ENCODE data around the gene DUSP11. TPM values are rescaled to one million over a fixed set of nuclear protein-coding genes. Genes with fewer than 3 reads are reported as not detected.

The DUSP11 gene
- total RNA-seq, 1 donor from 2014 or later, result 20.8 TPM

DNA sequence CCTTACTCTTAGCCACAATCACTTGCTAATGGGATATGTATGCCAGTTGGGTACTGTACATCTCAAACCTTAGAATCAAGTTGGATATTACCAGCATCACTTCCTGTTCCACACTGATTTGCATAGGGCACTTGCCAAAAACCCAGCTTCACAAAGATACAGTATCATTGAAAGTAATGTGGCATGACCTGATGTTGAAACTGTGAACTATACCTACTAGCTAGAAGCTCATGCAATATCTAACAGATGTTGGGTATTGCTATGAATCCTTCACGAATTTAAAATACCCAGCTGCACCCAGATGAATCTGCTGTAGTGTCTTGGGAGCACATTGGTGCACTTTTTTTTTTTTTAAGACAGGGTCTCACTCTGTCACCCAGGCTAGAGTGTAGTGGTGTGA, 42.4 kb upstream of the DUSP11 start:
- no peaks in the 10 kb centered on the region for H3K36me3 Mint-ChIP-seq (ENCODE audit: unreplicated experiment)

DNA sequence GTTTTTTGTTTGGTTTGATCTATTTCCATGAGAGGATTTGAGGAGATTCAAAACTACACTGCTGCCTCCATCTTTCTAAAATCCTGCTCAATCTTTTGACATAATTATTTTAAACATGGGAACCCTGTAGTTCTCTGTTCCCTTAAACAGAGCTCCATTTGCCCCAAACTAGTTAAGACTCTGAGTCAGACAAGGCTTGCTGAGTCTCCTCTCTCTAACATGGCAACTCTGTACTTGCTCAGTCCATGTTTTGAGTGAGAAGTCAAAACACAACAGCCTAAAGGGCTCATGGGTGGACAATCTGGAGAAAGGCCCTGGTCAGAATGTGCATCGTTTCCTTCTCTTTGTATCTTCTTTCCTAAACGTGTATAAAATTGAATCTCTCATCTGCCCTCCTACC, 41.8 kb upstream of the DUSP11 start:
- TF ChIP-seq CTCF (IDR thresholded peaks at IDR 0.05; ENCODE audit: partially characterized antibody, unreplicated experiment), result no peak
- Mint-ChIP-seq H3K36me3 (ENCODE audit: unreplicated experiment) (no peaks in the 10 kb centered on the region), H3K27me3 (ENCODE audit: unreplicated experiment) (no peaks in the 10 kb centered on the region), H3K9me3 (ENCODE audit: unreplicated experiment) (no peaks in the 10 kb centered on the region), H3K27ac (ENCODE audit: unreplicated experiment) (no peak overlapping the region), H3K4me3 (ENCODE audit: unreplicated experiment) (no peak overlapping the region), H3K4me1 (ENCODE audit: low read depth, unreplicated experiment) (no peaks in the 10 kb centered on the region)
- no peak for DNase-seq

More for the DNA sequence above, 42.4 kb upstream of the DUSP11 start:
- Mint-ChIP-seq H3K9me3 (ENCODE audit: unreplicated experiment) (no peaks in the 10 kb centered on the region), H3K27ac (ENCODE audit: unreplicated experiment) (no peak overlapping the region), H3K27me3 (ENCODE audit: unreplicated experiment) (no peaks in the 10 kb centered on the region), H3K4me1 (ENCODE audit: low read depth, unreplicated experiment) (no peaks in the 10 kb centered on the region), H3K4me3 (ENCODE audit: unreplicated experiment) (no peak overlapping the region)
- TF ChIP-seq CTCF (IDR thresholded peaks at IDR 0.05; ENCODE audit: partially characterized antibody, unreplicated experiment), result no peak
- DNase-seq, result no peak

DNA sequence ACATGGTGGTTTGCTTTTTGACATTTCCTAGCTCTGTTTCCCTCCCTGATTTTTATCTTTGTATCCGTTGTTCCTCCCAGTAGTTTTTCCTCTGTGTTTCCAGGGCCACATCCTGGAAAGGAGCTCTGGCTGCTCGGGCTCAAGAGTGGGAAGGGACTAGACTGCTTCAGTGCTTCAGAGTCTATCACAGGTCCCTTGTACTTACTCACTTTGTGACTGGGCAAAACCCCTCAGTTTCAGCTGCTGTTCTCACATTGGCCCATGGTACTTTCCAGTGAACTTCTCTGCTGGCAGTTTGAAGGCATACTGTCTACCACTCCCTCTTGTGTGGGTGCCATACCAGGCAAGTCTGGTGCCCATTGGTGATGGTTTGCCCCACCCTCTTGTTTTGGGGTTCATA, 41.3 kb upstream of the DUSP11 start:
- Mint-ChIP-seq H3K9me3 (ENCODE audit: unreplicated experiment) (no peaks in the 10 kb centered on the region), H3K4me3 (ENCODE audit: unreplicated experiment) (no peak overlapping the region), H3K27ac (ENCODE audit: unreplicated experiment) (no peak overlapping the region)

DNA sequence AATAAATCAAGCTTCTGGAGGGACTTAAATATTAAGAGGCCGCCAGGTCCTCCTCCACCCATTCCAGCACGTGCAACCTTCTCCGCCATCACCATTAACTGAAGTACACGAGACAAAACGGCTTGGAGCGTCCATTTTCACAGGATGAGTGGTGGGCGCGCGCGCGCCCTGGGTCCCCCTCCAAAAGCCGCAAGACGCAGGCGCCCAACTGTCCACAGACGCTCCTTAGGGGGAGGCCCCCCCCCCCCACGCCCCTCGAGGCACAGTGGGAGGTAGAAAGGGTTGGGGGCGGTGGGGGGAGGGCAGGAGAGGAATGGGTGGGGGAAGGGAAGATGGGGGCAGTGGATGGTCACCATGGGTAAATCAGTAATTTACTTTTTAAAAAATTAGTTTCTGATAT, 38.4 kb upstream of the DUSP11 start:
- DNase-seq, result no peak
- Mint-ChIP-seq H3K4me3 (ENCODE audit: unreplicated experiment) (no peak overlapping the region), H3K9me3 (ENCODE audit: unreplicated experiment) (peaks cover 2% of the 10 kb centered on the region), H3K36me3 (ENCODE audit: unreplicated experiment) (no peaks in the 10 kb centered on the region), H3K4me1 (ENCODE audit: low read depth, unreplicated experiment) (no peaks in the 10 kb centered on the region), H3K27ac (ENCODE audit: unreplicated experiment) (no peak overlapping the region), H3K27me3 (ENCODE audit: unreplicated experiment) (peaks cover 2% of the 10 kb centered on the region)
- no peak for TF ChIP-seq CTCF (IDR thresholded peaks at IDR 0.05; ENCODE audit: partially characterized antibody, unreplicated experiment)

More for the DNA sequence above, 41.3 kb upstream of the DUSP11 start:
- TF ChIP-seq CTCF (IDR thresholded peaks at IDR 0.05; ENCODE audit: partially characterized antibody, unreplicated experiment), result no peak
- Mint-ChIP-seq H3K36me3 (ENCODE audit: unreplicated experiment) (no peaks in the 10 kb centered on the region), H3K27me3 (ENCODE audit: unreplicated experiment) (peaks cover 2% of the 10 kb centered on the region), H3K4me1 (ENCODE audit: low read depth, unreplicated experiment) (no peaks in the 10 kb centered on the region)
- no peak for DNase-seq

GRCh38 chr2:73812635-73813034, 32.7 kb upstream of the DUSP11 start:
- no peak for TF ChIP-seq CTCF (IDR thresholded peaks at IDR 0.05; ENCODE audit: partially characterized antibody, unreplicated experiment)
- H3K36me3 Mint-ChIP-seq (ENCODE audit: unreplicated experiment), result no peaks in the 10 kb centered on the region
- H3K4me1 Mint-ChIP-seq (ENCODE audit: low read depth, unreplicated experiment), result no peaks in the 10 kb centered on the region
- no peak overlapping the region for H3K4me3 Mint-ChIP-seq (ENCODE audit: unreplicated experiment)
- no peak for DNase-seq
- peaks cover 2% of the 10 kb centered on the region for H3K27me3 Mint-ChIP-seq (ENCODE audit: unreplicated experiment)
- peaks cover 2% of the 10 kb centered on the region for H3K9me3 Mint-ChIP-seq (ENCODE audit: unreplicated experiment)
- H3K27ac Mint-ChIP-seq (ENCODE audit: unreplicated experiment), result no peak overlapping the region
